ENCODE measurements around the gene FGF14.

GRCh38 chr13:101811284-101811839, 590.5 kb downstream of the FGF14 start:
- TF ChIP-seq CTCF (IDR thresholded peaks at IDR 0.05) (no peak), POLR2AphosphoS5 (IDR thresholded peaks at IDR 0.05) (no peak), EP300 (IDR thresholded peaks at IDR 0.05; ENCODE audit: low read depth) (no peak), POLR2A (IDR thresholded peaks at IDR 0.05) (no peak)
